A549 treated with CpdA at 1 μM for 4 hours (cell line): Measurements from ENCODE around the gene PCDHGA10. TPM values are rescaled to one million over a fixed set of nuclear protein-coding genes. Genes with fewer than 3 reads are reported as not detected.

Experiments
- total RNA-seq: library from RNA; stranded (reverse); fragments of 200-300 nt; extraction: Qiagen RNA extraction; gene quantifications from 5 replicates; pipeline ENCODE4 v1.2.3, GENCODE V29; 2022; ENCODE audit warnings: low read depth

The PCDHGA10 gene
- total RNA-seq, 1 experiment from 2014 or later = 0.01 TPM

Other genes with a start within 250 kb of the PCDHGA10 start
- gene PCDHB7, start 240.3 kb upstream of the PCDHGA10 start, total RNA-seq = 0.01 TPM in 1 of 5 replicates, not detected in the others
- gene PCDHB8, start 235.2 kb upstream of the PCDHGA10 start, total RNA-seq = 0.24 to 0.42 TPM (median 0.37 TPM) in 5 replicates
- gene PCDHB16, start 230.6 kb upstream of the PCDHGA10 start, total RNA-seq = 0.05 to 0.10 TPM (median 0.08 TPM) in 4 of 5 replicates, not detected in the other
- 0.01 to 0.03 TPM in 2 of 5 replicates, not detected in the others for gene PCDHB9, start 225.8 kb upstream of the PCDHGA10 start, total RNA-seq
- gene PCDHB10, start 220.6 kb upstream of the PCDHGA10 start, total RNA-seq = 0.03 to 0.06 TPM in 2 of 5 replicates, not detected in the others
- 0.06 to 0.14 TPM (median 0.09 TPM) in 5 replicates for gene PCDHB11, start 213.4 kb upstream of the PCDHGA10 start, total RNA-seq
- gene PCDHB12, start 204.3 kb upstream of the PCDHGA10 start, total RNA-seq = 0.07 TPM in 1 of 5 replicates, not detected in the others
- gene PCDHB13, start 199.1 kb upstream of the PCDHGA10 start, total RNA-seq = 0.02 to 0.08 TPM (median 0.07 TPM) in 5 replicates
- gene PCDHB14, start 189.6 kb upstream of the PCDHGA10 start, total RNA-seq = 0.06 to 0.13 TPM (median 0.09 TPM) in 5 replicates
- 0.05 to 0.07 TPM (median 0.06 TPM) in 4 of 5 replicates, not detected in the other for gene PCDHB15, start 167.6 kb upstream of the PCDHGA10 start, total RNA-seq
- not detected in 5 replicates for gene SLC25A2, start 108.9 kb upstream of the PCDHGA10 start, total RNA-seq
- 66.8 to 81.4 TPM (median 74.0 TPM) in 5 replicates for gene TAF7, start 92.2 kb upstream of the PCDHGA10 start, total RNA-seq
- gene PCDHGA1, start 82.5 kb upstream of the PCDHGA10 start, total RNA-seq = 0.27 to 0.49 TPM (median 0.31 TPM) in 5 replicates
- gene PCDHGA2, start 74.2 kb upstream of the PCDHGA10 start, total RNA-seq = 0.44 to 0.73 TPM (median 0.59 TPM) in 5 replicates
- gene PCDHGA3, start 69.2 kb upstream of the PCDHGA10 start, total RNA-seq = 0.05 to 0.09 TPM in 2 of 5 replicates, not detected in the others
- 1.0 to 2.1 TPM (median 1.9 TPM) in 5 replicates for gene PCDHGB1, start 62.9 kb upstream of the PCDHGA10 start, total RNA-seq
- gene PCDHGA4, start 58.0 kb upstream of the PCDHGA10 start, total RNA-seq = 0.08 to 0.20 TPM (median 0.10 TPM) in 5 replicates
- gene PCDHGB2, start 53.0 kb upstream of the PCDHGA10 start, total RNA-seq = 0.07 to 0.19 TPM (median 0.17 TPM) in 5 replicates
- 0.11 to 0.17 TPM (median 0.15 TPM) in 5 replicates for gene PCDHGA5, start 48.8 kb upstream of the PCDHGA10 start, total RNA-seq
- 0.15 to 0.35 TPM (median 0.20 TPM) in 5 replicates for gene PCDHGB3, start 42.7 kb upstream of the PCDHGA10 start, total RNA-seq
- gene PCDHGA6, start 39.1 kb upstream of the PCDHGA10 start, total RNA-seq = 0.13 to 0.28 TPM (median 0.22 TPM) in 5 replicates
- gene PCDHGA7, start 30.2 kb upstream of the PCDHGA10 start, total RNA-seq = 0.72 to 1.3 TPM (median 0.96 TPM) in 5 replicates
- gene PCDHGB4, start 25.3 kb upstream of the PCDHGA10 start, total RNA-seq = 0.66 to 1.0 TPM (median 0.73 TPM) in 5 replicates
- gene PCDHGA8, start 20.4 kb upstream of the PCDHGA10 start, total RNA-seq = 0.02 TPM in 2 of 5 replicates, not detected in the others
- gene PCDHGB5, start 15.0 kb upstream of the PCDHGA10 start, total RNA-seq = 1.9 to 2.8 TPM (median 2.4 TPM) in 5 replicates
- 0.06 to 0.14 TPM (median 0.08 TPM) in 3 of 5 replicates, not detected in the others for gene PCDHGA9, start 10.2 kb upstream of the PCDHGA10 start, total RNA-seq
- gene PCDHGB6, start 5.0 kb upstream of the PCDHGA10 start, total RNA-seq = 0.06 to 0.12 TPM (median 0.09 TPM) in 4 of 5 replicates, not detected in the other
- 0.03 to 0.16 TPM (median 0.07 TPM) in 5 replicates for gene PCDHGB7, start 4.7 kb downstream of the PCDHGA10 start, total RNA-seq
- 0.02 TPM in 1 of 5 replicates, not detected in the others for gene PCDHGA11, start 8.1 kb downstream of the PCDHGA10 start, total RNA-seq
- gene PCDHGA12, start 17.5 kb downstream of the PCDHGA10 start, total RNA-seq = 0.02 TPM in 1 of 5 replicates, not detected in the others
- 6.1 to 7.1 TPM (median 6.4 TPM) in 5 replicates for gene PCDHGC3, start 63.0 kb downstream of the PCDHGA10 start, total RNA-seq
- gene PCDHGC4, start 72.0 kb downstream of the PCDHGA10 start, total RNA-seq = 0.02 to 0.15 TPM (median 0.05 TPM) in 3 of 5 replicates, not detected in the others
- gene PCDHGC5, start 76.1 kb downstream of the PCDHGA10 start, total RNA-seq = 0.05 TPM in 1 of 5 replicates, not detected in the others
- 91.7 to 103 TPM (median 97.5 TPM) in 5 replicates for gene DIAPH1, start 206.0 kb downstream of the PCDHGA10 start, total RNA-seq
- gene HDAC3, start 223.9 kb downstream of the PCDHGA10 start, total RNA-seq = 46.7 to 56.5 TPM (median 52.2 TPM) in 5 replicates
- 4.3 to 5.2 TPM (median 4.6 TPM) in 5 replicates for gene RELL2, start 224.0 kb downstream of the PCDHGA10 start, total RNA-seq
- 6.2 to 12.3 TPM (median 9.7 TPM) in 5 replicates for gene FCHSD1, start 238.4 kb downstream of the PCDHGA10 start, total RNA-seq